ENCODE measurements around the gene RBP2.

Gene RBP2

GRCh38 chr3:139480585-139480984 is 4.3 kb upstream of the RBP2 start:
- no peak for DNase-seq

GRCh38 chr3:139477710-139478640 is 1.7 kb upstream of the RBP2 start:
- DNase-seq, result no peak

GRCh38 chr3:139473155-139473771 is 3.1 kb downstream of the RBP2 start:
- no peak for DNase-seq

- no peak for DNase-seq
These were observed 3.8 kb downstream of the RBP2 start for GRCh38 chr3:139472380-139473010.

- peak; percentile 70 for DNase-seq
These were observed 6.1 kb downstream of the RBP2 start for GRCh38 chr3:139470199-139470598.

GRCh38 chr3:139468399-139468798 is 7.9 kb downstream of the RBP2 start:
- DNase-seq, result no peak

- no peak for DNase-seq
These were observed 10.0 kb downstream of the RBP2 start for GRCh38 chr3:139466360-139466759.

GRCh38 chr3:139465636-139466035 is 10.7 kb downstream of the RBP2 start:
- DNase-seq, result no peak

GRCh38 chr3:139463466-139463865 is 12.8 kb downstream of the RBP2 start:
- DNase-seq, result no peak

- no peak for DNase-seq
These were observed 15.8 kb downstream of the RBP2 start for GRCh38 chr3:139460529-139460928.

- DNase-seq, result no peak
These were observed 16.2 kb downstream of the RBP2 start for GRCh38 chr3:139460076-139460475.

- no peak for DNase-seq
These were observed 18.0 kb downstream of the RBP2 start for GRCh38 chr3:139458348-139458747.

- no peak for DNase-seq
These were observed 19.2 kb downstream of the RBP2 start for GRCh38 chr3:139457066-139457465.

GRCh38 chr3:139456386-139456785 is 19.9 kb downstream of the RBP2 start:
- no peak for DNase-seq

- peak; percentile 57 for DNase-seq
These were observed 20.5 kb downstream of the RBP2 start for GRCh38 chr3:139455855-139456254.

- no peak for DNase-seq
These were observed 21.1 kb downstream of the RBP2 start for GRCh38 chr3:139455206-139455605.

GRCh38 chr3:139454346-139454745 is 22.0 kb downstream of the RBP2 start:
- DNase-seq, result no peak

GRCh38 chr3:139450159-139450558 is 26.2 kb downstream of the RBP2 start:
- DNase-seq, result no peak

GRCh38 chr3:139449566-139449965 is 26.8 kb downstream of the RBP2 start:
- no peak for DNase-seq

GRCh38 chr3:139448104-139448503 is 28.2 kb downstream of the RBP2 start:
- DNase-seq, result peak; percentile 34

- no peak for DNase-seq
These were observed 28.8 kb downstream of the RBP2 start for GRCh38 chr3:139447486-139447885.

- DNase-seq, result no peak
These were observed 31.9 kb downstream of the RBP2 start for GRCh38 chr3:139444446-139444845.

GRCh38 chr3:139443186-139443585 is 33.1 kb downstream of the RBP2 start:
- peak; percentile 96 for DNase-seq

- no peak for DNase-seq
These were observed 34.7 kb downstream of the RBP2 start for GRCh38 chr3:139441656-139442055.
